Measurements from ENCODE around the gene ICAM4. TPM values are rescaled to one million over a fixed set of nuclear protein-coding genes. Genes with fewer than 3 reads are reported as not detected.
A peak's percentile ranks its signal among the peaks of the same experiment; 100 is the strongest.

ICAM4 gene
- polyA plus RNA-seq, 3 donors, result 5.5 to 17.3 (median 11.2) TPM

GRCh38 chr19:10271543-10272086, 15.1 kb upstream of the ICAM4 start:
- Mint-ChIP-seq H3K9me3 (peaks cover 0 to 2% (median 0%) of the 10 kb centered on the region in 7 donors), H3K36me3 (peaks cover 23 to 49% of the 10 kb centered on the region in 2 donors), H3K27me3 (ENCODE audit: low read depth in 3 of 3) (peaks cover 2 to 4% (median 3%) of the 10 kb centered on the region in 3 donors), H3K4me1 (peaks cover 41% of the 10 kb centered on the region), H3K4me3 (peak overlapping the region; percentile 88 to 93), H3K27ac (peak overlapping the region; percentile 97 to 99 (median 98))
- peaks cover 19 to 29% of the 10 kb centered on the region in 2 donors for H3K36me3 ChIP-seq (replicated peaks in 1 of 2; ENCODE audit: control insufficient read depth in 1 of 2, insufficient read depth in 2 of 2, low read length in 2 of 2)
- H3K79me2 ChIP-seq (ENCODE audit: insufficient read depth, low read length), result peaks cover 30% of the 10 kb centered on the region
- H2AFZ ChIP-seq (ENCODE audit: insufficient read depth, low read depth, low read length, poor library complexity, severe bottlenecking), result no peak overlapping the region
- H3K4me1 ChIP-seq (ENCODE audit: control insufficient read depth in 1 of 2, insufficient read depth in 2 of 2, low read length in 2 of 2), result peaks cover 42 to 60% of the 10 kb centered on the region in 2 donors
- H4K20me1 ChIP-seq (ENCODE audit: insufficient read depth, low read length), result peaks cover 56% of the 10 kb centered on the region
- TF ChIP-seq, protein P1, sequence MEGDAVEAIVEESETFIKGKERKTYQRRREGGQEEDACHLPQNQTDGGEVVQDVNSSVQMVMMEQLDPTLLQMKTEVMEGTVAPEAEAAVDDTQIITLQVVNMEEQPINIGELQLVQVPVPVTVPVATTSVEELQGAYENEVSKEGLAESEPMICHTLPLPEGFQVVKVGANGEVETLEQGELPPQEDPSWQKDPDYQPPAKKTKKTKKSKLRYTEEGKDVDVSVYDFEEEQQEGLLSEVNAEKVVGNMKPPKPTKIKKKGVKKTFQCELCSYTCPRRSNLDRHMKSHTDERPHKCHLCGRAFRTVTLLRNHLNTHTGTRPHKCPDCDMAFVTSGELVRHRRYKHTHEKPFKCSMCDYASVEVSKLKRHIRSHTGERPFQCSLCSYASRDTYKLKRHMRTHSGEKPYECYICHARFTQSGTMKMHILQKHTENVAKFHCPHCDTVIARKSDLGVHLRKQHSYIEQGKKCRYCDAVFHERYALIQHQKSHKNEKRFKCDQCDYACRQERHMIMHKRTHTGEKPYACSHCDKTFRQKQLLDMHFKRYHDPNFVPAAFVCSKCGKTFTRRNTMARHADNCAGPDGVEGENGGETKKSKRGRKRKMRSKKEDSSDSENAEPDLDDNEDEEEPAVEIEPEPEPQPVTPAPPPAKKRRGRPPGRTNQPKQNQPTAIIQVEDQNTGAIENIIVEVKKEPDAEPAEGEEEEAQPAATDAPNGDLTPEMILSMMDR (IDR thresholded peaks at IDR 0.05), result no peak
- intact Hi-C loops (cut with micrococcal nuclease), result loop anchor here (2.0 to 5.0 kb wide), 3 partner anchors 61 to 109 kb away; partner anchors contain the start of genes RAVER1 (in 2 of the 2) and TYK2 (in 1 of the 2)
- 3% methylated on average over 6 of the region's 12 CpGs for whole genome bisulfite sequencing (ENCODE audit: insufficient coverage)
- H3K4me3 ChIP-seq (replicated peaks in 1 of 3; ENCODE audit: low read depth in 2 of 3, low read length in 3 of 3), result peak overlapping the region; percentile 75 to 96 (median 76)
- no peaks in the 10 kb centered on the region for H3K27me3 ChIP-seq (ENCODE audit: control insufficient read depth in 2 of 2, insufficient read depth in 2 of 2, low read length in 2 of 2)
- H3K4me2 ChIP-seq (replicated peaks; ENCODE audit: extremely low read depth, low read length, poor library complexity, severe bottlenecking), result peak overlapping the region; percentile 89
- peak overlapping the region; percentile 92 for H3K9ac ChIP-seq (ENCODE audit: insufficient read depth, low read length, poor library complexity, severe bottlenecking)
- no peaks in the 10 kb centered on the region for H3K9me3 ChIP-seq (replicated peaks in 1 of 2; ENCODE audit: control insufficient read depth in 1 of 2, insufficient read depth in 1 of 2, low read length in 2 of 2)
- peak overlapping the region; percentile 95 to 96 for H3K27ac ChIP-seq (ENCODE audit: low read depth in 1 of 2, low read length in 2 of 2)
- peak; percentile 74 to 96 (median 84) for DNase-seq

GRCh38 chr19:10274589-10274988, 12.2 kb upstream of the ICAM4 start:
- H3K4me3 Mint-ChIP-seq, result peak overlapping the region in 1 of 2 donors; percentile 15
- no peak overlapping the region for H3K4me3 ChIP-seq (replicated peaks in 1 of 3; ENCODE audit: low read depth in 2 of 3, low read length in 3 of 3)
- H2AFZ ChIP-seq (ENCODE audit: insufficient read depth, low read depth, low read length, poor library complexity, severe bottlenecking), result no peak overlapping the region
- H3K27me3 Mint-ChIP-seq (ENCODE audit: low read depth in 3 of 3), result no peaks in the 10 kb centered on the region
- TF ChIP-seq, protein P1 (IDR thresholded peaks at IDR 0.05), result no peak
- peak overlapping the region in 1 of 7 donors; percentile 58 for H3K27ac Mint-ChIP-seq
- peaks cover 51 to 79% of the 10 kb centered on the region in 2 donors for H3K36me3 Mint-ChIP-seq
- peaks cover 36% of the 10 kb centered on the region for H3K79me2 ChIP-seq (ENCODE audit: insufficient read depth, low read length)
- peaks cover 0 to 2% (median 0%) of the 10 kb centered on the region in 7 donors for H3K9me3 Mint-ChIP-seq
- H3K4me1 Mint-ChIP-seq, result peaks cover 39% of the 10 kb centered on the region
- no peaks in the 10 kb centered on the region for H3K27me3 ChIP-seq (ENCODE audit: control insufficient read depth in 2 of 2, insufficient read depth in 2 of 2, low read length in 2 of 2)
- intact Hi-C loops (cut with micrococcal nuclease), result loop anchor here (5.0 kb wide), 1 partner anchor 58 kb away; the partner anchor contains the start of gene RAVER1 (in 2 of the 2)
- H3K4me1 ChIP-seq (ENCODE audit: control insufficient read depth in 1 of 2, insufficient read depth in 2 of 2, low read length in 2 of 2), result peaks cover 31 to 52% of the 10 kb centered on the region in 2 donors
- H3K9me3 ChIP-seq (replicated peaks in 1 of 2; ENCODE audit: control insufficient read depth in 1 of 2, insufficient read depth in 1 of 2, low read length in 2 of 2), result no peaks in the 10 kb centered on the region
- no peak overlapping the region for H3K27ac ChIP-seq (ENCODE audit: low read depth in 1 of 2, low read length in 2 of 2)
- DNase-seq, result no peak
- H3K4me2 ChIP-seq (replicated peaks; ENCODE audit: extremely low read depth, low read length, poor library complexity, severe bottlenecking), result no peak overlapping the region
- peaks cover 86% of the 10 kb centered on the region for H4K20me1 ChIP-seq (ENCODE audit: insufficient read depth, low read length)
- no peak overlapping the region for H3K9ac ChIP-seq (ENCODE audit: insufficient read depth, low read length, poor library complexity, severe bottlenecking)
- peaks cover 41 to 57% of the 10 kb centered on the region in 2 donors for H3K36me3 ChIP-seq (replicated peaks in 1 of 2; ENCODE audit: control insufficient read depth in 1 of 2, insufficient read depth in 2 of 2, low read length in 2 of 2)
- 98% methylated on average over 10 of the region's 10 CpGs for WGBS (ENCODE audit: insufficient coverage)

Data from CD14-positive monocyte (primary cell).